Ascending aorta (tissue), 2 donors: ENCODE data around the gene KCMF1. TPM values are rescaled to one million over a fixed set of nuclear protein-coding genes. Genes with fewer than 3 reads are reported as not detected.

Experiments
- DNase-seq, 2 donors: peaks; one replicate each; pipeline ENCODE4 v3.0.0-alpha.2; 2019; ENCODE audit warnings: low spot score in 2 of 2
- H3K27ac ChIP-seq, 2 donors: fragments of 200-600 bp; sonication (generic); one replicate each; pipeline ENCODE4 v1.5.1; 2016 to 2017; ENCODE audit warnings: mild to moderate bottlenecking in 1 of 2
- H3K27me3 ChIP-seq: fragments of 200-600 bp; sonication (generic); one replicate; pipeline ENCODE4 v1.5.1; 2017
- H3K36me3 ChIP-seq, 2 donors: fragments of 200-600 bp; sonication (generic); one replicate each; pipeline ENCODE4 v1.5.1; 2016
- H3K4me1 ChIP-seq, 2 donors: fragments of 200-600 bp; sonication (generic); one replicate each; pipeline ENCODE4 v1.5.1; 2016 to 2017; ENCODE audit warnings: mild to moderate bottlenecking in 1 of 2
- H3K4me3 ChIP-seq, 2 donors: fragments of 200-600 bp; sonication (generic); one replicate each; pipeline ENCODE4 v1.5.1; 2016 to 2017; ENCODE audit warnings: mild to moderate bottlenecking in 1 of 2
- H3K9me3 ChIP-seq, 2 donors: fragments of 200-600 bp; sonication (generic); one replicate each; pipeline ENCODE4 v1.5.1; 2016
- intact Hi-C: fragments of 100-400 bp; cut with DNase I; formaldehyde crosslinking; loops from one replicate; pipeline ENCODE4 v1.15.1; 2023
- total RNA-seq: library from RNA; depleted of rRNA; stranded (reverse); fragments of >200 nt; gene quantifications from one replicate; pipeline ENCODE4 v1.1.0, GENCODE V29; 2016
- TF ChIP-seq, protein P1 (sequence below), 3 experiments: fragments of 200-600 bp in 2 of 3; fragments of 450-650 bp in 1 of 3; sonication (generic) in 2 of 3; IDR thresholded peaks; one replicate each; pipeline ENCODE4 v1.5.1; 2016 to 2019; ENCODE audit warnings: antibody characterized with exemption in 3 of 3, mild to moderate bottlenecking in 1 of 3, moderate library complexity in 1 of 3

The KCMF1 gene
- total RNA-seq, 1 donor from 2014 or later = 14.4 TPM

DNA sequence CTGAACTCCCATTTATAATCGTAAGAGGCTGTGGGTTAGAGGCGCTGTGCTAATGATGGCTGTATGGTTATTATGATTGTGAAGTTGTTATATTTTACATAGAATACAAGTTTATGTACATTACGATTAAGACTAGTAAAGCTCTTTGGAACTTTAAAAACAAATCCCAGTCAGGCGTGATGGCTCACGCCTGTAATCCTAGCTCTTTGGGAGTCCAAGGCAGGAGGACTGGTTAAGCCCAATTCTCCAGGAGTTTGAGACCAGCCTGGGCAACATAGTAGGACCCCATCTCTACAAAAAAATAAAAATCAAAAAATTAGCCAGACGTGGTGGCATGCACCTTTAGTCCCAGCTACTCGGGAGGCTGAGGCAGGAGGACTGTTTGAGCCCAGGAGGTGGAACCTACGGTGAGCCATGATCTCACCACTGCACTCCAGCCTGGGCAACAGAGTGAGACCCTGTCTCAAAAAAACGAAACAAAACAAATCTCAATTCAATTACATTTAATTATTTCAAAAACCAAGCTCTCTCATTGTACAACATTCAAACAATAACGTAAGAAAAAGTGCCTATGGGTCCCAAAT lies 23.9 kb upstream of the KCMF1 start:
- Histone ChIP-seq H3K36me3 (no peaks in the 10 kb centered on the region), H3K9me3 (no peaks in the 10 kb centered on the region), H3K4me1 (no peaks in the 10 kb centered on the region), H3K27ac (no peak overlapping the region), H3K4me3 (no peak overlapping the region), H3K27me3 (no peaks in the 10 kb centered on the region)
- no peak for DNase-seq
- TF ChIP-seq, protein P1, sequence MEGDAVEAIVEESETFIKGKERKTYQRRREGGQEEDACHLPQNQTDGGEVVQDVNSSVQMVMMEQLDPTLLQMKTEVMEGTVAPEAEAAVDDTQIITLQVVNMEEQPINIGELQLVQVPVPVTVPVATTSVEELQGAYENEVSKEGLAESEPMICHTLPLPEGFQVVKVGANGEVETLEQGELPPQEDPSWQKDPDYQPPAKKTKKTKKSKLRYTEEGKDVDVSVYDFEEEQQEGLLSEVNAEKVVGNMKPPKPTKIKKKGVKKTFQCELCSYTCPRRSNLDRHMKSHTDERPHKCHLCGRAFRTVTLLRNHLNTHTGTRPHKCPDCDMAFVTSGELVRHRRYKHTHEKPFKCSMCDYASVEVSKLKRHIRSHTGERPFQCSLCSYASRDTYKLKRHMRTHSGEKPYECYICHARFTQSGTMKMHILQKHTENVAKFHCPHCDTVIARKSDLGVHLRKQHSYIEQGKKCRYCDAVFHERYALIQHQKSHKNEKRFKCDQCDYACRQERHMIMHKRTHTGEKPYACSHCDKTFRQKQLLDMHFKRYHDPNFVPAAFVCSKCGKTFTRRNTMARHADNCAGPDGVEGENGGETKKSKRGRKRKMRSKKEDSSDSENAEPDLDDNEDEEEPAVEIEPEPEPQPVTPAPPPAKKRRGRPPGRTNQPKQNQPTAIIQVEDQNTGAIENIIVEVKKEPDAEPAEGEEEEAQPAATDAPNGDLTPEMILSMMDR (IDR thresholded peaks at IDR 0.05) = no peak
- intact Hi-C loops = no loop called here

DNA sequence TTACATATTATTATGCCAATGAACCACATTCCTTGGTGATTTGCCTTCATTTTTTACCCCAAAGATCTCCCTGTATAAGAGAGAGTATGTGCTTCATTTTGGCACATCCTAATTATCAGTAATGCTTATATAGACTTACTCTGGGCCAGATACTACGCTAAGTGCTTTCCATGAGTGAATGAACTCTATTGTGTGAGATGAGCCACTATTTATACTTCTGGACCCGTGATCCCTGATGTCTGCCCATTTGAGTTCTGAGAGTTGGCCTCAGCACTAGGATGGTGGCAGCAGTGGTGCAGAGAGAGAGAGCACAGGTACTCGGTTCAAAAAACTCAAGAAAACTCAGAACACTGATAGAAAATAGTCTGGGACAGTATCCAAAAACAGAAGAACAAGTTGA lies 17.4 kb upstream of the KCMF1 start:
- intact Hi-C loops = no loop called here
- Histone ChIP-seq H3K4me3 (no peak overlapping the region), H3K27me3 (no peaks in the 10 kb centered on the region), H3K9me3 (no peaks in the 10 kb centered on the region), H3K27ac (no peak overlapping the region), H3K36me3 (no peaks in the 10 kb centered on the region), H3K4me1 (peaks cover 0 to 5% of the 10 kb centered on the region in 2 donors)
- TF ChIP-seq, protein P1 (IDR thresholded peaks at IDR 0.05) = no peak
- DNase-seq = peak in 1 of 2 donors; percentile 2

DNA sequence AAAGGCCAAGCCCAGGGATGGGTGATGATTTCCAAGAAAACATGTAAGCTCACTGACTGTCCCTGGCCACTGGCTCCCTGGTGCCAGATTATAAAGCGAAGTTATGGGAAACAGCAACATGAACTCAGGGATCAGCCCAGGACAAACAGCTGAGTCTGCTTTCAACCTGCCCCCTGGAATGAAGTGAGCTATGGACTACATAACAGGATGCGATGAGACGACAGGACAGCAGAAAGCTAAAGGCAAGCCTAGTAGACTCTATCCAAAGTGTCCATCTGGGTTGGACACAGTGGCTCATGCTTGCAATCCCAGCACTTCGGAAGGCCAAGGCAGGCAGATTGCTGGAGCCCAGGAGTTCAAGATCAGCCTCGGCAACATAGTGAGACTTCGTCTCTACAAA lies 16.6 kb upstream of the KCMF1 start:
- Histone ChIP-seq H3K9me3 (no peaks in the 10 kb centered on the region), H3K4me3 (no peak overlapping the region), H3K27me3 (no peaks in the 10 kb centered on the region), H3K27ac (no peak overlapping the region), H3K4me1 (peaks cover 0 to 5% of the 10 kb centered on the region in 2 donors), H3K36me3 (no peaks in the 10 kb centered on the region)
- intact Hi-C loops = no loop called here
- DNase-seq = peak in 1 of 2 donors; percentile 5
- TF ChIP-seq, protein P1 (IDR thresholded peaks at IDR 0.05) = no peak

DNA sequence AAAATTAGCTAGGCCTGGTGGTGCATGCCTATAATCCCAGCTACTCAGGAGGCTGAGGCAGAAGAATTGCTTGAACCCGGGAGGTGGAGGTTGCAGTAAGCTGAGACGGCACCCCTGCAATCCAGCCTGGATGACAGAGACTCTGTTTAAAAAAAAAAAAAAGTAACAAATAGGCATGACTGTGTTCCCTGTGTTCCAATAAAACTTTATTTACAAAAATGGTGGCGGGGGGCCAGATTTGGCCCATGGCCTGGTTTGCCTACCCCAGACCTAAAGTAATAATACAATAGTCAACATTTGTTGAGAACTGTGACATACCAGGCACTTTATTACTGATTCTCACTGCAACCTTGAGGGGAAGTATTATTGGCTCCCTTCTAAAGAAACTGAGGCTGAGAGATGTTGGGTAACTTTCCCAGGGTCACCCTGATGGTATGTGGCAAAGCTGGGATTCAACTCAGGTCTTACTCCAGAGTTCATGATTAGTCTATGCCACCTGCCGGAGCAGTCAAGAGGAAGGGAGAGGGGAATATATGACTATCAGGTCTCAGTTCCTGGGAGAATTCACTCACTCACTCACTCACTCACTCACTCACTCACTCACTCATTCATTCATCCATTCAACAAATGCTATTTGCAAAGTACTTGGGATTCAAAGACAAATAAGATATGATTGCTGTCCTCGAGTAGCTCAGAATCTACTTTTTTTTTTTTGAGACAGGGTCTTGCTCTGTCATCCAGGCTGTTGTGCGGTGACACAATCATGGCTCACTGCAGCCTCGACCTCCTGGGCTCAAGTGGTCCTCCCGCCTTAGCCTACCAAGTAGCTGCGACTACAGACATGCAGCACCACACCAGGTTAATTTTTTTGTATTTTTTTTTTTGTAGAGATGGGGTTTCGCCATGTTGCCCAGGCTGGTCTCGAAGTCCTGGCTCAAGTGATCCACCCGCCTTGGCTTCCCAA lies 14.3 kb upstream of the KCMF1 start:
- intact Hi-C loops = no loop called here
- TF ChIP-seq, protein P1 (IDR thresholded peaks at IDR 0.05) = no peak
- DNase-seq = no peak
- H3K36me3 ChIP-seq = no peaks in the 10 kb centered on the region
- no peak overlapping the region for H3K4me3 ChIP-seq
- H3K4me1 ChIP-seq = peaks cover 0 to 5% of the 10 kb centered on the region in 2 donors
- no peak overlapping the region for H3K27ac ChIP-seq
- no peaks in the 10 kb centered on the region for H3K27me3 ChIP-seq
- no peaks in the 10 kb centered on the region for H3K9me3 ChIP-seq

DNA sequence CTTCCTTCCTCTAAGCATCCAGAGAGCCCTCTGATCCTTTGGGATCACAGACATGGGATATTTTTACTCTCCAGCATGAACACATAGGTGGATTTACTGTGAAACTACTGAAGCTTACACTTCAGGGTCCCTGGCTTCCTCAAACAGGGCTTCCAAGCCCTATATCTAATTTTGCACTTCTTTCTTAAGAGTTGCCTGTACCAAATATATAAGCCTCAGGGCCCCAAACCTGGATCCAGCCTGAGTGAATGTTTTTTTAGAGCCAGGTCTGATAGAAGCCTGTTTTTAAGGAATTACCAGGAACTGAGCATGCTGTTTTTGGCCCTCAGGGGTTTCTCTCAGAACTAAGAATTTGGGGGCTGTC lies 13.2 kb upstream of the KCMF1 start:
- intact Hi-C loops = no loop called here
- peaks cover 0 to 5% of the 10 kb centered on the region in 2 donors for H3K4me1 ChIP-seq
- H3K9me3 ChIP-seq = no peaks in the 10 kb centered on the region
- no peaks in the 10 kb centered on the region for H3K27me3 ChIP-seq
- TF ChIP-seq, protein P1 (IDR thresholded peaks at IDR 0.05) = no peak
- no peak overlapping the region for H3K4me3 ChIP-seq
- H3K36me3 ChIP-seq = no peaks in the 10 kb centered on the region
- peak overlapping the region in 1 of 2 donors; percentile 26 for H3K27ac ChIP-seq
- DNase-seq = no peak
